Measurements from ENCODE around the gene CBARP.
"Not testable (repeated sequence)": the region's sequence is repeated elsewhere in the genome, so short reads cannot be mapped to it uniquely, and the experiment has no call there.

Gene CBARP

DNA sequence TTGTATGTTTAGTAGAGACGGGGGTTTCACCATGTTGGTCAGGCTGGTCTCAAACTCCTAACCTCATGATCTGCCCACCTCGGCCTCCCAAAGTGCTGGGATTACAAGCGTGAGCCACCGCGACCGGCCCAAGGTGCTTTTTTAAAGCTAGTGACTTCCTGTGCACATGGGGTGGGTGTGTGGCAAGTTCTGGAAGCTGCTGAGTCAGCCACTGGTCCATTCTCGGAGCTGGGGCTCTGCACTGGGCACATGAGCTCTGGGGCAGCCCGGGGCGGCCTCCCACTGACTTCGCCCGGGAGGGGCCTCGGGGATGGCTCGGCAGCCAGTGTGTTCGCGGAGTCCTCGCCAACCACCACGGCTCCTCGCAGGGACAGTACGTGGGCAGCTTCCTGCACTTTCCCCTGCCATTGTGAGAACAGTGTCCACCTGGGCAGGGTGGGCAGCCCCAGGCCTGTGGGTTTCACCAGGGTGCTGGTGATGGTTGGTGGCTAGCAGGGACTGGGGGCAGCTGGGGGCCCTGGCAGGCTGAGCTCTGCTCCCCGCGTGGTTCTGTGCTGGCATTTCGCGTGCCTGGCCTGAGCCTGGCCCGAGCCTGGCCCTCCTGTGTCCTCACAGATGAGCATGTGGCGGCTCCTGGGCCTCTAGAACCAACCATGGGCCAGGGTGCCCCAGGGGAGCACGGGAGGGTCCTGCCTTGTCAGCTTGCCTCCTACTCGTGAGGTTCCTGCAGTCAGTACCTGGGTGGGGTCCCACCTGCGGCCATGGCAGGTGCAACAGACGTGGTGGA is 12.2 kb downstream of the CBARP start:
- FAIRE-seq: no peak

DNA sequence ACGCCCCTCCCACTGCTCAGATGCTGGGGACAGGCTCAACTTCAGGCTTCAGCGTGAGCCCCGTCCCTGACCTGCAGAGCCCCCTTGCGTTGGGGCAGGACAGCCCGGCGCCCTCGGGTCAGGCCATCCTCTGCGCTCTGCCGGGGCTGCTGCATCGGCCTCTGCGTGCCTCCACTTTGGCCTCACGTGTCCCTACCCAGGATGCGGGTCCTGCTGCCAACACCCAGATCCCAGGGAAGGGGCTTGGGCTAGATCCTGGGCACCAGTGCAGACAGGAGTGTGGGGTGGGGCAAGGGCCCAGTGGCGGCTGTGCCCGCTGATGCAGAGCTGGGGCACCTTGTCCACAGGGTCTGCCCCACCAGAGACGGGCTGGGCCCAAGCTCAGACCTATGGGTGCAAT is 13.0 kb downstream of the CBARP start:
- FAIRE-seq: no peak

DNA sequence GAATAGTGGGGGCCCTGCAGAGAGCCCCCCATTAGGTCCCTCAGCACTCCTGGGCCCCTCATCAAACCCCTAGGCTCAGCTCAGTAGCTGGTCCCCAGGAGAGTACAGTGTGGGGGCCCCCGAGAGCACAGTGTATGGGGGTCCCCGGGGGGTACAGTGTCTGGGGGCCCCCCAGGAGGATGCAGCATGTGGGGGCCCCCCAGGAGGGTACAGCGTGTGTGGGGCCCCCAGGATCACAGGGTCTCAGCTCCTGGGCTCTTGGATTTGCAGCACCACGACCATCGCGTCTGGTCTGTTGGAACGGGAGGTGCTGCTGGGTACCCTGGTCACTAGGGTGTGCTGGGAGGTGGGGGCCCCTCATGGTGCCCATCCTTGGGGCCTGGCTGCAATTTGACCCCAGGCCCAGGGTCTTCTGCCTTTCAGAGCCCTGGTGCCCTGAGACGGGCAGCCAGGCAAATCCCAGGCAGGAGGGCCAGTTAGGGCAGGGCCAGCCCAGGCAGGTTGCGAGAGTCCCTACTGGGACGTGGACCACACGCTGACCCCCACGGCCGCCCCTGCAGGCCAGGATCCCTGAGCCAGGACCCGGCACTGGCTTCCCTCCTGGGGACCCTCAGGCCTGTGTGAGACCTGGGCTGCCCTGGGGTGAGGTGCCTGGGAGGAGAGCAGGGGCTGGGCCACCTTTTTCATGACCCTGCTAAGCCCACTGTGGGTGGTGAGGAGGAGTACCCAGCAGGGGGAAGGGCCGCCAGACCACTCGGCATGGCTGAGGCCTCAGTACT is 13.6 kb downstream of the CBARP start:
- FAIRE-seq: no peak

DNA sequence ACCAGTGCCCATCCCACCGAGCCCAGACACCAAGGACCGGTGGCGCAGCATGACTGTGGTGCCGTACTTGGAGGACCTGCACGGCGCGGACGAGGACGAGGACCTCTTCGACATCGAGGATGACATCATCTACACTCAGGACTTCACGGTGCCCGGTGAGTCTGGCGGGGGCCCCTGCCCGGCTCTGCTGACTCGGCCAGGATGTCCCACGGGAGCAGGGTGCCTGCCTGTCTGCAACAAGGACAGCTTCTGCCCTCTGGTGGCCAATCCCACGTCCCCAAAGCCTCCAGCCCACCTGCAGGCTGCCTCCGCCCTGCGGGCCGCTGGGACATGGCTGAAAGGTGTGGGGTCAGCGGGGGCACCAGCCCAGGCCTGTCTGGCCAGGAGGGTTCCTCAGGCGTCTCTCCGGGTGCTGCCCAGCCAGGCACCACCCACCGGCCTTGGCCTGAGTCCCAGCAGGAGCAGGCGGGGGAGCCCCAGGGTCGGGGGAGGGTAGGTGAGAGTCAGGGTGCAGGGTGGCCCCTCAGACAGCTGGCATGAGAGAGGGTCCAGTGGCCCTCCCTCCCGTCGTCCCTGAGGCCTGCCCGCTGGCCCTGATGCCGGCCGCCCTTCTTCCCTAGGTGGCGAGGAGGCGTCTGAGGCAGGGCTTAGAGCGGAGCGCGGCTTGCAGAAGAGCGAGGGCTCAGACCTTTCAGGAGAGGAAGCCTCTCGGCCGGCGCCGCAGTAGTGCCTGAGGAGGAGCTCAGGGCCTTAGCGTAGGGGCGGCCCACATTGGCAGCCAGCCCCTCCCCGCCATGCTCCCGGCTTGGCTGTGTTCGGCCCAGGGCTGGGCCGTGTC is 14.6 kb downstream of the CBARP start:
- no peak for FAIRE-seq

DNA sequence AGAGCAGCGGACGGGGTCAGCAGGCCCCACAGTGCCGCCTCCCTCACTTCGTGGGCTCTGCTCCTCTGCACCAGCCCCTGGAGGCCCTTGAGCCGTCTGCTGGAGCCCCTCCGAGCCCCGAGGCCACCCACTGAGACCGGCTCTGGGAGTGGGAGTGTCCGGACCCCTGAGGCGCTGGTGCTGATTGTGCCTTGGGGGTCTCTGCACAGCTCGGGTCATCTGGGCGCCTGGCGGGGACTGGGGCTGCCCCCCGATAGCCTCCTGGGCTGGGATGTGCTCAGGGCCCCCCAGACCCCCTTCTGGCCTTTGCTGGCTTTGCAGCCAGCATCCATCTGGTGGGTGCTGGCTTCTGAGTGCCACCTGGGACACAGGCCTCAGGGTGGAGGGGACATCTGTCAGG is 15.4 kb downstream of the CBARP start:
- no peak for FAIRE-seq

DNA sequence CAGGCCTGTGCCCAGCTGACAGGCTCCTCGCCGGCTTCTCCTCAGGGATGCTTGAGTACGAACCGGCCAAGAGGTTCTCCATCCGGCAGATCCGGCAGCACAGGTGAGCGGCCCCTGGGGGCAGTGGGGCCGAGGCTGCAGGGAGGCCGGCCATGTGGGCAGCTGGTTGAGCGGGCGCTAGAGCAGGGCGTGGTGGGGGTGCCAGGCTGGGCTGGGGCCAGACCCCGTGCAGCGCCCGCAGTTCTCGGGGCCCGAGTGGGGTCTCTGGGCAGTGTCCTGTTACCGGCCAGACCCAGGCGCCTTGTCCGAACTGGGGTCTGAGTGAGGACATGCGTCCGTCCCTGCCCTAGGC is 15.9 kb downstream of the CBARP start:
- FAIRE-seq: no peak

DNA sequence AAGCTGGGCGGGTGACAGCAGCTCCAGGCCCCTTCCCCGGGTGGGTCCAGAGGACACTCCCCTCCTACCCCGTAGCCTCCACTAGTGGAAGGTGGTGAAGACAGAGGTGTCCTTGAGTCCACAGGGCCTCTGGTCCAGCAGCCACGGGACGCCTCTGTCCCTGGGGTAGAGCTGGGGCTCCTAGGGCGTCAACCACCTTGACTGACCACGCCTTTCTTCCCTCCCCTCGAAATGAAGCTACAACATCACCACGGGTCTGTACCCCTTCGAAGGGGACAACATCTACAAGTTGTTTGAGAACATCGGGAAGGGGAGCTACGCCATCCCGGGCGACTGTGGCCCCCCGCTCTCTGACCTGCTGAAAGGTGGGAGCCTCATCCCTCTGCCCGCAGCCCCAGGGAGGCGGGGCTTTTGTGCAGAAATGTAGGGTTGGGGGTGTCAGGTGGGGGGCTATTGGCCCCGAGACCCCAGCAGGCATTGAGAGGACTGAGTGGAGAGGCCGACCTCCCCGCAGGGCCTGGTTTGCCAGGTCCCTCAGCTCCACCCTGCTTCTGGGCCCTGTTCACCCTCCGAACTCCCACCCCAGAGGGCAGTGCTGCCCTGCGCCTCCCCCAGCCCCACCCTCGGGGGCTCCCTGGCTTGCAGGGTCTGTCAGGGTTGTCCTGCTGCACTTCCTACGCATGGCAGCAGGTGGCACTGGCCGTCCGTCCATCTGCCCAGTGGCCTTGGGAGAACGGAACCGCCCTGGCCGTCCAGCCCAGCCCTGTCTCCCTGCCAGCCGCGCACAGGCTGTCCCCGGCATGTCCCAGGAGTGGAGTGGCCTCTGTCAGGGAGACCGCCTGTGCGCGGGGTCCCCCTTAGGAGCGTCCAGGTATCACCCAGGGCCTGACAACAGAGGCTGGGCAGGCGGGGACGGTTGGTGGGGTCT is 16.6 kb downstream of the CBARP start:
- FAIRE-seq: no peak

DNA sequence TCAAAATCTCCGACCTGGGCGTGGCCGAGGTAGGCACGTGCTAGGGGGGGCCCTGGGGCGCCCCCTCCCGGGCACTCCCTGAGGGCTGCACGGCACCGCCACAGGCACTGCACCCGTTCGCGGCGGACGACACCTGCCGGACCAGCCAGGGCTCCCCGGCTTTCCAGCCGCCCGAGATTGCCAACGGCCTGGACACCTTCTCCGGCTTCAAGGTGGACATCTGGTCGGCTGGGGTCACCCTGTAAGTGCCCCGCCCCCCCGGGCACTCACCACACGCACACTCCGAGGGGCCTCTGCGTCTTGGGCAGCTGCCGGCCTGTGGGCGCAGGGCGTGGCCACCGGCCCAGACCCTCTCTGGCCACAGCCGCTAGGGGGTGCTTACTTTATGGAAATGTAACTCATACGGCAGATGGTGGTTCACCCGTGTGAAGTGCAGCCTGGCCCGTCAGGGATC is 17.3 kb downstream of the CBARP start:
- no peak for FAIRE-seq

DNA sequence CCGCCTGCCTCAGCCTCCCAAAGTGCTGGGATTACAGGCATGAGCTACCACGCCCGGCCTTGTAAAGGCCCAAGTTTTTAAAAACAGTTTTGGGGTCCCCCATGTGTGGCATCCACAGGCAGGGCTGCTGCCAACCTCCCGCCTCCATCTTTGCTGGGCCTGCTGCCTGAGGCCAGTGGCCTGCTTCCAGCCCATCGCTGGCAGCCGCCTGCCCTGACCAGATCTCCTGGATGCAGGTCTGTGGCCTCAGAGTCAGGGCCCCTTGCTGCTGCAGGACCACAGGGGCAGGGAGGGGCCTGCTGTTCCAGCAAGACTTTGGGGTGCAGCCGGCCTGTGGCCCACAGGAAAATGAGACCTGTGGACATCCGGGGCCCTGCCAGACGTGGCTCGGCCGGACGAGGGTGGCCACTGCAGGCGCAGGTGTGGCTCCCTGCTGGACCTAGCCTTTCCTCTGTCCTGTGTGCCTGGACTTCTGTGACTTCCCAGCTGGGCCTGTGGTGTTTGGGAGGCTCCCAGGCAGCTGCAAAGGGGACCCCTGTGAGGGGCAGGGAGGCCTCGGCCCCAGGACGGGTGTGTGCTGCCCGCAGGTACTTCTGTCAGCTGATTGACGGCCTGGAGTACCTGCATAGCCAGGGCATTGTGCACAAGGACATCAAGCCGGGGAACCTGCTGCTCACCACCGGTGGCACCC is 17.9 kb downstream of the CBARP start:
- no peak for FAIRE-seq

DNA sequence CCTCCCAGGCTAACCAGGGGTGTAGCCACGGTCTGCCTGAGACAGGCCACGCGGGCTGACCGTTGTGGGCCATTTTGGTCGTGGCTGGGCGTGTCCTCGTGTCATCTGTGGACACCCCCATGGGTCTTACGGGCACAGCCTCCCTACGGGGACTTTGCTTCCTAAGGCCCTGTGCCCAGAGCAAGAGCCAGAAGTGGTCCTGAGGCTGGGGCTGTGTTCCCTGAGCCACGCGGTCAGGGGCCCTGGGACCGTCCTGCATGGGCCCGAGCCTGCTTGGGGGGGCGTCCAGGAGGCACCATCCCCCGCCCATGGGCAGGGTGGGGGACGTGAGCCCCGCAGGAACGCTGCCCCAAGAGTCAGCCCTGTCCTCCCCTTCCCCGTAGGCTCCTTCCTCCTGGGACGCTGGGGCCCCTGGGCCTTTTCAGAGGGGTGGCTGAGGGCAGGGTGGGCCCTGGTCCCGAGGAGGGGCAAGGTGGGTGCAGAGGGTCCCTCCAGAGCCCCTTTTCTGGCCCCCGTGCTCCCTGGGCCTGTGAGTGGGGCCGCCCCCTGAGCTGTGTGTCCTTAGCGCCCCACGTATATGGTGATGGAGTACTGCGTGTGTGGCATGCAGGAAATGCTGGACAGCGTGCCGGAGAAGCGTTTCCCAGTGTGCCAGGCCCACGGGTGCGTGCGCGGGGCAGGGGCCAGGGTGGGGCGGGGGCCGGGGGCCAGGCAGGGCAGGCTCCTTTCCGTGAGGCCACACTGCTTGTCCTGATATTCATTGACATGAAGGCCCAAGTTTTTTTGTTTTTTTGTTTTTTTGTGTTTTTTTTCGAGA is 18.8 kb downstream of the CBARP start:
- no peak for FAIRE-seq

DNA sequence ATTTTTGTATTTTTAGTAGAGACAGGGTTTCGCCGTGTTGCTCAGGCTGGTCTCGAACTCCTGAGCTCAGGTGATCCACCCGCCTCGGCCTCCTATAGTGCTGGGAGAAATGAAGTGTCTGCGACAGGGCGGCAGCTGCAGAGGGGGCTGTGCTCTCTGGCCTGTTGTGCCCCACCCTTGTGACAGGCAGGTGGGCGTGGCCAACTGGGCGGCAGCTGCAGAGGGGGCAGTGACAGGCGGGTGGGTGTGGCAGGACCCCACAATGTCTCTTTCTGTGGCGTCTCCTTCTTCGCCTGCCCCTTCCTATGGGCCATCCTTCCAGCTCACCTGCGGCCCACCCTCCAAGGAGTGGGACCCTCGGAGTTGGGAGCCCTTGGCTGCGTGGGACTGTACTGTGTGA is 20.4 kb downstream of the CBARP start:
- FAIRE-seq: no peak

DNA sequence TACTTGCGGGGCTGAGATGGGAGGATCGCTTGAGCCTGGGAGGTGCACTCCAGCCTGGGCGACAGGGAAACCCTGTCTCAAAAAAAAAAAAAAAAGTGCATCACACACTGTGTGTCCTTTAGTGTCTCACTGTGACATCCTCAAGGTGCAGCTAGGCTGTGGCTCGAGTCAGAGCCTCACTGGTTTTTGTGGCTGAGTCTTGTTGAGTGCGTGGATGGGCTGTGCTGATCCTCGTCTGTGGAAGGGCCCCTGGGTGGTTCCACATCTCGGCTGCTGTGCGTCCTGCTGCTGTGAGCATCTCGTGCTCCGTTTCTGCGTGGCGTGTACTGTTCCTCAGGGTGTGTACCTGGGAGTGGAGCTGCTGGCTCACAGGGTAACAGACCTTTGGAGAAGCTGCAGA is 21.0 kb downstream of the CBARP start:
- no peak for FAIRE-seq

DNA sequence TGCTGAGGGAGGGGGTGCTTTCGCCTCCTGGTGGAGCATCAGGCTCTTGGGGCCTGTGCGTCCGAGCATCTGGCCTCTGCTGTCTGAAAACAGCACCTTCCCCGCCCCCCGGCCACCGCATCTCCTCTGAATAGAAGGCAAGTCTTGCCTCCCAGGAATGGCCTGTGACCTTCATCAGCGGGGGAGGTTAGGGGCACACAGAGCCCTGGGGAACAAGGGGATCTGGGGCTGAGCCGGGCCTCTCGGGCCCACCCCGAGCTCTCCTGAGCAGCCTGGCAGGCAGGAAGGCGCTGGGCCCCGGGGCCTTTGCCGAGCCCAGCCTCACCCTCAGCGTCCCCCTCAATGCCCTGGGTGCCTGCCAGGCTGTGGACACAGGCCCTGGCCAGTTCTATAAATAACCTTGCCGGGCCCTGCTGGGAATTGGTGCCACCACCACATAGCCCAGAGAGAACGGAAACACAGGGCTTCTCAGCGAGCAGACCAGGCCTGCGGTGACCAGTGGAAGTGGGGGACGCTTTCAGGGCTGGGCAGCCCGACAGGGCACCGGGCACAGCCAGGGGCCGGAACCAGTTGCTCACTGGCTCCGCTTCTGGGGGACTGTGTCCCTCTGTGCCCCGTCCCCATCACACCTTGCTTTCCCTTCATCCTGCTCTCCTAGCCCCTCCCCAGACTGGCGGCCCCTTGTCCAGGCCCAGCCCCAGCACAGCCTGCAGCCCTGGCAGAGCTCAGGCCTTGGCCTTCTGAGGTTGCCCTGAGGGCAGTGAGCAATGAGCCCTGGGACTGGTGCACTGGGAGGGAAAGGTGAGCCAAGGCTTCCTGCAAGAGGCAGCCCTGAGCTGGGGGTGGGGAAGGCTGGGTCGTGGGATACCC is 22.7 kb downstream of the CBARP start:
- no peak for FAIRE-seq

DNA sequence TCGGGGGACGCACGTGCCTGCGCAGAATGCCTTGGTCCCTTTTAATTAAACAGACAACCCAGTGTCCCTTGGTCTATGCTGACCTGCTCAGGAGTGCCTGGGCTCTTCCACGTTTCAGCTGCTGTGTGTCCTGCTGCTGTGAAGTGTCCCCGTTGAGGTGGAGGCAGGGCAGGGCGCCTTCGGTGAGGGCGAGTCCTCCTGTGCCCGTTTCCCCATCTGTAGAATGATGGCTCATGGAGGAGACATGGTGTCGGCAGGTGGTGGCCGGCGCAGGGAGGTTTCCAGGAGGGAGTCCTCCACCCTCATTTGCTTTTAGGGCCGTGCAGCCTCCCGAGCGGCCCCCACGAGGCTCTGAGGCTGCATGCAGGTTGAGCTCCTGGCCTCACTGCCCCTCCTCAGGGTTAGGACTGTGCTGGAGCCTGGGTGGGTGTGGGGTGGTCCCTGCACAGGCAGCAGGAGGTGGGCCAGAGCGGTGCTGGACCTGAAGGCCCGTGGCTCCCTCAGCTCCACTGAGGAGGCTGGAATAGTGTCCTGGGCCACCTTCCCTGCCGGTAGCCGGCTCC is 23.4 kb downstream of the CBARP start:
- FAIRE-seq: no peak

DNA sequence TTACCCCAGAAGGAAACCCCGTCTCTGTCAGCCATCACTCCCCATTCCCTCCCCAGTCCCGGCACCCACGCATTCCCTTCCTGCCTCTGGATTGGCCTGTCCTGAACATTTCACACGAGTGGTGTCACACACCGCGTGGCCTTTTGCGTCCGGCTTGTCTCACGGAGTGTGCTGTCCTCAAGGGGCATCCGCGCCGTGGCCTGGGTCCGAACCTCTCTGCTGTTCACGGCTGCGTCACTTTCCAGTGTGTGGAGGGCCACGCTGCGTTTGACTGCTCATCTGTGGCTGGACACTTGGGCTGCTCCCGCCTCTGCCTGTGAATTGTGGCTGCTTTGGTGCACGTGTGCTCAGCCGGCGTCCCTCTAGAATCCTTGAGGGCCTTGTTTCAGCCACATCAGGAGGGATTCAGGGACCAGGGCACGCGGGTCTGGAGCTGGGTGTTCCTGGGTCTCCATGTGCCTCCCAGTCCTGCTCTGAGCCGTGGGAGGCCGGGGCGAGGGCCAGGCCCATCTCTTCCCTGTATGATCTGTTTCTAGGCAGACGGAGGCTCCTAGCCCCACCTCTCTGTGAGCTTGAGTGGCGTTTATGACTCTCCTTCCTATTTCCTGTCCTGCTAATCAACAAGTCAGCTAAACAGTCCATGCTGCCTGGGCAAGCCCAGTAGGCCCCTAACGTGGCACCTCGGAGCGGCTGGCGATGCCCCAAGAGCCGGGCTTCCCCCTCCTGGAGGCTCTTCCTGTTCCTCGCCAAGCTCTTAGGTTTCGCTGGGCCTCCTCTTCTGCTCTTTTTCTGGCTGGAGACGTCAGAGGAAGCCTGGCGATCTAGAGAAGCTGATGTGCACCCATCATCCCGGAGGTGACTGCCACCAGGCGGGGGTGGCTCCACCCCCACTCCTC is 24.2 kb downstream of the CBARP start:
- FAIRE-seq: no peak

DNA sequence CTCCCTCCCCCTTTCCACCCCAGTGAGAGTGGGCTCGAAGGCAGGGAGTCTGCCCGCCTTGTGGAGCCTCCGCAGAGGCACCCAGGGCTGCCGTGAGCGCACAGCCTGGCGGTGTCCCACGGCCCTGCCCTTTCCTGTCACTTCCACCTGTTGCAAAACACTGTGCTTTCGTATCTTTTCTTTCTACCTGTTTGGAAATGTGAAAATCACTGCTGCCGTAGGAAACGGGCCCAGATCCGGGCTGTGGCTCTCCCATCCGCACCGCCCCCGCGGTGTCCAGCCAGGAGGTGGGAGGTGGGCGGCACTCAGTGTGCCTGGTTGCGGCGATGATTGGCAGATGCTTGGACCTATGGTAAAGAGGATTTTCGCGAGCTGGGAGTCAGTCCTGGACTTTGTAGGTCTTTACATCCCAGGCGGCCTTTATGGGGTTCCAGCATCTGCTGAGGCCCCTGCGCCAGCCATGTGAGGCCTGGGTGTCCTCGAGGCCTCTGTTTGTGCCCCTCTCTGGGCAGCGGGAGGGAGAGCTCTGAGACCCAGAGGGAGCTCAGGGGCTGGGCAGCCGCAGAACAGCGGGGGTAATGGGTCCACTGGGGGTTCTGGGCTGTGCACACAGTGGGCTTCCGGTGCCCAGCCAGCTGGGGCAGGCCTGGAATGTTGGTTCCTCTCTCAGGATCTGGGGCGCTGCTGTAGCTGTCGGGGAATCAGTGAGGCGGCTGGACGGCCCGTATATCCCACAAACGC is 26.1 kb downstream of the CBARP start:
- FAIRE-seq: no peak

DNA sequence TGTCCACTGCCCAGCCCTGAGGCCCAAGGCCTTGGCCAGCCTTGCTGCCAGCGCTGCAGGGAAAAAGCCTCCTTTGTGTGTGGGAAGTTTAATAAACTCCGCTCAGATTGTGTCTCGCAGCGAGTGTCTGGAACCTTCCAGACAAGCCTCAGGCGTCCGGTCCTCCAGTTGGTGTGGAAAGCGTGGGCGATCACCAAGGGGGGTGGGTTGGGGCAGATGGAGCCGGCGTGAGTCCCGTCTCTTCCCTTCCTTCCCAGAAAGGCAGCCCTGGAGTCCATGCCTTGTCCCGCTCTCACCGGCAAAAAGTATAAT is 27.6 kb downstream of the CBARP start:
- no peak for FAIRE-seq

DNA sequence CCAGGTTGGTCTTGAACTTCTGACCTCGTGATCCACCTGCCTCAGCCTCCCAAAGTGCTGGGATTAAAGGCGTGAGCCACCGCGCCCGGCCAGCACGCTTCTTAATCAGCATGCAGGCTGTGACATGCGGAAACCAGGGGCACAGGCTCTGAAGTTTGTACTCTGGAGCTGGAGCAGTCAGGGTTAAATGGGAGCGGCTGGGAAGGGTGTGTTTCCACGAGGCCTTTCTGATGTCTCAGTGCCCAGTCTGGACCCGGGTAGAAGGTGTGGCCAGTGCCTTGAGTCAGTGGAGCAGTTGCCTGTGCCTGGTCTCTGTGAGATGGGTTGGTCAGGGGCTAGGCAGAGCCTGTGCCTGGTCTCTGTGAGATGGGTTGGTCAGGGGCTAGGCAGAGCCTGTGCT is 29.0 kb downstream of the CBARP start:
- not testable (repeated sequence) for FAIRE-seq
